ENCODE data around the gene GALNT18. TPM values are rescaled to one million over a fixed set of nuclear protein-coding genes. Genes with fewer than 3 reads are reported as not detected.

Gene GALNT18
- polyA plus RNA-seq, 6 donors from 2014 or later = not detected

DNA sequence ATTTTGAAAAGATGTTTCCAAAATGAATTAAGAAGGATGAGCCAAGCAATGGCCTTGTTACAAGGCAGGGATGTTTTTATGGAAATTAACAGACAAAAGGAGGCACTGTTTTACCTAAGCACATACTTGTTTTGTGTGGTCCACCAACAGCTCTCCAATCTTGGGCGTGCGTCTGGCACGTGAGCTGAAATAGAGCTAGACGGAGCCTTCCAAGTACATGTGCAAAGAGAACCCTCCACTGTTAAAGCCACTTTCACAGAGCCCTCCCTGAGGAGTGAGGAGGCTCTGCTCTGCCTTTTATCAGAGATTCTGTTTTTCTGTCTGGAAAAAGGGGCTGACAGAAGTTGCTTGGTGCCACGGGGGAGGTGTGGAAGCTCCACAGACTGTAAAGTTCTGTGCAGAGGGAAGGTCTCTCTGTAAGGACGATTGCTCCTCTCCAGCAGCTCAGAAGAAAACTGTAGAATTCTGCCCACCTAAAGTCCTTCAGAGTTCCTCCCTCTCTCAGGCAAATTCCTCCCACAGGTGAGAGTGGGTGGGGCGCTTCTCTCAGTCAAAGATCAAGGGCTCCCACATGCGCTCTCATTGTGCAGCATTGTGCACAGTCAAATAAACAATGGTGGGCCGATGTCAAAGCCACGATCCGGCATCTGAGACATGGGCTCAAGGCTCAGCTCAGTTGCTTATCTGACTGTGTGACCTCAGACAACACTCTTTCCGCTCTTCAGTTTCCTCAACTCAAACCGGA lies 176.2 kb downstream of the GALNT18 start:
- no peak for DNase-seq
- no peaks in the 10 kb centered on the region for H3K4me1 Mint-ChIP-seq
- no peak overlapping the region for H3K4me3 Mint-ChIP-seq
- peaks cover 0 to 6% (median 2%) of the 10 kb centered on the region in 7 donors for H3K9me3 Mint-ChIP-seq
- no peak for ATAC-seq (ENCODE audit: low read depth in 2 of 2)
- H3K27ac Mint-ChIP-seq = no peak overlapping the region
- peaks cover 10 to 34% (median 11%) of the 10 kb centered on the region in 3 donors for H3K27me3 Mint-ChIP-seq
- H3K36me3 Mint-ChIP-seq = peaks cover 0 to 5% of the 10 kb centered on the region in 2 donors

DNA sequence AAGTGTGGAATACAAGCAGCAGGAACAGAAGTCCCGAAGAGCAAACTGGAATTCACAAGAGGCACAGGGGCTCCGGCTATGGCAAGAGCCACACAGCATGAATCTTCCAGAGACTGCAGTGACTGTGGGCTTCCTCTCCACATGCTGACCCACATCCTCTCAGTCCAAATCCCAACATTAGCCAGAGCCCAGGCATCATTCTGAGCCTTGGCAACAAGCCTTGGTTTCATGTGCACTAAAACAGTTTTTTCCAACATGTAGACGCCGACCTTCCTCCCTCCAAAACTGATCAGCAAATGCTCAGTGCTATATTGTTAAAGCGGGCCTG lies 177.0 kb downstream of the GALNT18 start:
- Mint-ChIP-seq H3K27me3 (peaks cover 10 to 34% (median 11%) of the 10 kb centered on the region in 3 donors), H3K9me3 (peaks cover 0 to 6% (median 2%) of the 10 kb centered on the region in 7 donors), H3K4me3 (no peak overlapping the region), H3K4me1 (no peaks in the 10 kb centered on the region), H3K36me3 (peaks cover 0 to 5% of the 10 kb centered on the region in 2 donors), H3K27ac (no peak overlapping the region)
- DNase-seq = no peak
- no peak for ATAC-seq (ENCODE audit: low read depth in 2 of 2)

DNA sequence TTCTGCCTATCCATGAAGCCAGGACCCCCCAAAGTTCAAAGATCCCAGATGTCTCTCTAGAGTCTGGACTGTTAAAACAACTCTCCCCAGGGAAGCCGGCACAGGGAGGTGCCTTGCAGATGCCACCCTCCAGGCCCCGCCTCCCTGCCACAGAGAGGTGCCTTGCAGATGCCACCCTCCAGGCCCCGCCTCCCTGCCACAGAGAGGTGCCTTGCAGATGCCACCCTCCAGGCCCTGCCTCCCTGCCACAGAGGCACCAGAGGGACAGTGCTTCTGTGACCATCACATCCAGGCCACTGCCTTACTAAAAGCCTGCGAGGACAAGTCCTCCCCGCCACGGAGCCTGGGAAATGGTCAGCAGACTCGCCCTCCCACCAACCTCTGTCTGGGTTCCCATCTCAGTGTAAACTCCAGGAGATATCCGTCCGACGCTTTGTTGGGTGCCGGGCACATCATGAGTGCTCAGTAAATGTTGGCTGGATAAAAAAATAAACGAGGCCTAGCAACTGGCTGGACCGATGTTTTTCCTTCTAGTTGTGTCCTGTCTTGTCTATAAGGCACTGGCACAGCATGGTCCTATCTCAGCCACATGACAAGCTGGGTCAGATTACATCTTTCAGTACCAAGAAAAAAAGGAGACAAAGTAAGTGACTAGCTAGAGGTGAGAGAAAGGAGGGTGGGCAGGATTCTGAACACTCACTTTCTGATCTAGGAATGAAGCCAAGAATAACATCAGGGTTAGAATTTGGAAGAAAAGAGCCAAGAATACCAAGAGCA lies 177.6 kb downstream of the GALNT18 start:
- peaks cover 10 to 30% (median 11%) of the 10 kb centered on the region in 3 donors for H3K27me3 Mint-ChIP-seq
- peaks cover 0 to 5% of the 10 kb centered on the region in 2 donors for H3K36me3 Mint-ChIP-seq
- peak overlapping the region in 1 of 6 donors; percentile 3 for H3K27ac Mint-ChIP-seq
- ATAC-seq (ENCODE audit: low read depth in 2 of 2) (no peak), DNase-seq (no peak)
- no peak overlapping the region for H3K4me3 Mint-ChIP-seq
- no peaks in the 10 kb centered on the region for H3K4me1 Mint-ChIP-seq
- peaks cover 0 to 6% (median 2%) of the 10 kb centered on the region in 7 donors for H3K9me3 Mint-ChIP-seq

DNA sequence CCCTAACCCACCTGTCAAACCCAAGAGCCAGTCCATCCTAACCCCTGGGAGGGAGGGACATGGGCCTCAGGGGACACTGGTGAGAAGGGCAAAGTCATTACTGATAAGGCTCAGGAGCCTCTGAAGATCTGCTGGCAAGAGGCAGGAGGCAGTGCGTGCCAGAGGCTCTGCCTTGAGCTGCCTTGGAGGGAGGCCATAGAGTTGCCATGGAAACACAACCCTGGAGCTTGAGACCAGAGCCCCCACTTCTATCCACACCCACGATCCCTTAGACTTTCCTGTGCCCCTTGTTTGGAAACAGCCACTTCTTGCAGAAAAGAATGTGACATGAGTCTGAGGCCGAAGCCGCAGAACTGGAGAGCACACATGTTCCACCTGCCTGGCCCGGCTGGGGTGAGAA lies 179.0 kb downstream of the GALNT18 start:
- peaks cover 0 to 6% (median 2%) of the 10 kb centered on the region in 7 donors for H3K9me3 Mint-ChIP-seq
- H3K4me3 Mint-ChIP-seq = no peak overlapping the region
- no peaks in the 10 kb centered on the region for H3K4me1 Mint-ChIP-seq
- ATAC-seq (ENCODE audit: low read depth in 2 of 2) = no peak
- peaks cover 0 to 5% of the 10 kb centered on the region in 2 donors for H3K36me3 Mint-ChIP-seq
- DNase-seq = no peak
- H3K27me3 Mint-ChIP-seq = peaks cover 10 to 27% (median 17%) of the 10 kb centered on the region in 3 donors
- no peak overlapping the region for H3K27ac Mint-ChIP-seq

DNA sequence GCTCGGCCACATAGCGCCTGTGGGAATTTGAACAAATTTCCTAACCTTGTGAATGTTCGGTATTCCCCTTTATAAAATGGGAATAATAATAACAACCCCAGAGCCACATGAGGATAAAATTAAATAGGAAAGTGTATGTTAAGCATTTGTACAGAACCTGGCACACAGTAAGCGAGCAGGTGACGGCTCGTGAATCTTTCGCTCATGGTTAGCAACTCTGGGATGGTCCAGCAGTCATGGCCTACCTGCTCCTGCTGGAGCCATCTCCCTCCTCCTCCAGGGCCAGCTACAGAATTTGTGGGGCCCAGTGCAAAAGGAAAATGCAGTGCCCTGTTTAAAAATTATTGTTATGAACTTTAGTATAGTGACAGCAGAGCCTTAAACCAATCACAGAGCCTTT lies 180.3 kb downstream of the GALNT18 start:
- no peak for DNase-seq
- Mint-ChIP-seq H3K9me3 (peaks cover 0 to 2% (median 0%) of the 10 kb centered on the region in 7 donors), H3K4me3 (no peak overlapping the region), H3K27ac (no peak overlapping the region), H3K27me3 (peaks cover 5 to 23% (median 13%) of the 10 kb centered on the region in 3 donors), H3K4me1 (no peaks in the 10 kb centered on the region), H3K36me3 (no peaks in the 10 kb centered on the region)
- ATAC-seq (ENCODE audit: low read depth in 2 of 2) = no peak

DNA sequence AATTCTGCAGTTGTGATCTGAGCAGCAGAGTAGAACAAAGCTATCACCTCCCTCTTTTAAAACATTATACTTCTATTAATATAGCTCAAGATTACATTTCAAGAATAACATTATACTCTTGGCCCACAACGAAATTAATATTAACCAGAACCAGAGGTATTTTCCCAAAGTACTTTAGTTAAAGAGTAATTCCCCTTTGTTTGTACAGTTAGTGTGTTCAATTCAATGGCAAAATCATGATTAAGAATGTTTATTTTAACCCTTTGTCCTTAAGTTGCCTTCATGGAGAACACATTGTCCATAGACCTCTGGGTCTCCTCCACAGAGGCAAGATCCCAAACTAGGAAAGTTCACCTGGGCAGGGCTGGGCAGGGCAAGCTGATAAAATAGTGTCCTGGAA lies 180.7 kb downstream of the GALNT18 start:
- no peaks in the 10 kb centered on the region for H3K36me3 Mint-ChIP-seq
- H3K9me3 Mint-ChIP-seq = no peaks in the 10 kb centered on the region
- DNase-seq (no peak), ATAC-seq (ENCODE audit: low read depth in 2 of 2) (no peak)
- H3K27ac Mint-ChIP-seq = no peak overlapping the region
- H3K4me1 Mint-ChIP-seq = no peaks in the 10 kb centered on the region
- H3K27me3 Mint-ChIP-seq = peaks cover 5 to 24% (median 12%) of the 10 kb centered on the region in 3 donors
- no peak overlapping the region for H3K4me3 Mint-ChIP-seq

DNA sequence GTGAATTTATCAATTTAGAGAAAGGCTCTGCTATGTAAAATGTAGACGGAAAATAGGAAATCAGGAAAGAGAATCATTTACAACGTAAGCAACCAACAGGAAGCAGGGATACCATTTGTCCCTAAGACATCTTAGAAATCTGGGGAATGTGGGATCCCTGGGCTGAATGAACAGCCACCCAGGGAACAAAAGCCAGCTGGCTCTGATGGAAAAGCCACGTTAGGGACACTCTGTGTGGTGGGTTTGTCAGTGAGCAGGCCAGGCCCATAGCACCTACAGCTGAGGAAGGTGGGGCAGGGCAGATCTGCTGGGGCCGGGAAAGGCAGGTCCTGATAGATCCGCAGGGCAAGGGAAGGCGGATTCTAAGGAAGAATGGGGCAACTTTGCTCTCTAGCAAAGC lies 181.7 kb downstream of the GALNT18 start:
- Mint-ChIP-seq H3K4me1 (no peaks in the 10 kb centered on the region), H3K27me3 (peaks cover 5 to 31% (median 22%) of the 10 kb centered on the region in 3 donors), H3K4me3 (no peak overlapping the region), H3K27ac (no peak overlapping the region), H3K36me3 (no peaks in the 10 kb centered on the region), H3K9me3 (no peaks in the 10 kb centered on the region)
- ATAC-seq (ENCODE audit: low read depth in 2 of 2) (no peak), DNase-seq (no peak)

DNA sequence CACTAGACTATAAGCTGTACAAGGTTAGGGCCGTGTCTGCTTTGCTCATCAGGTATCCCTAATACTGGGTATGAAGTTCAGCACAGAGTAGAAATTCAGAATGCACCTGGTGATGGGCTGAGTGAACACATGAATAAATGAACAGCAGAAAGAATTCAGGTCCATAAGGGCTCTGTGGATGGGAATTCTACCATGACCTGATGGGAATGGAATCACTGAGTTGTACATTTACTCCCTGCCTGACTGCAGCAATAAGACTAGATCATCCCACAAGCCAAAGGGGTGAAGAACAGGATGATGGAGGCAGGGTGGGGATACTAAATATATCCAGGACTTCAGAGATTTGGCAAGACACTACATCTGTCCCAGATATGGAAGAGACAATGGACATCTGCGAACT lies 182.2 kb downstream of the GALNT18 start:
- Mint-ChIP-seq H3K27ac (no peak overlapping the region), H3K27me3 (peaks cover 5 to 31% (median 24%) of the 10 kb centered on the region in 3 donors), H3K4me3 (no peak overlapping the region), H3K9me3 (no peaks in the 10 kb centered on the region), H3K4me1 (no peaks in the 10 kb centered on the region), H3K36me3 (no peaks in the 10 kb centered on the region)
- DNase-seq = no peak
- no peak for ATAC-seq (ENCODE audit: low read depth in 2 of 2)

DNA sequence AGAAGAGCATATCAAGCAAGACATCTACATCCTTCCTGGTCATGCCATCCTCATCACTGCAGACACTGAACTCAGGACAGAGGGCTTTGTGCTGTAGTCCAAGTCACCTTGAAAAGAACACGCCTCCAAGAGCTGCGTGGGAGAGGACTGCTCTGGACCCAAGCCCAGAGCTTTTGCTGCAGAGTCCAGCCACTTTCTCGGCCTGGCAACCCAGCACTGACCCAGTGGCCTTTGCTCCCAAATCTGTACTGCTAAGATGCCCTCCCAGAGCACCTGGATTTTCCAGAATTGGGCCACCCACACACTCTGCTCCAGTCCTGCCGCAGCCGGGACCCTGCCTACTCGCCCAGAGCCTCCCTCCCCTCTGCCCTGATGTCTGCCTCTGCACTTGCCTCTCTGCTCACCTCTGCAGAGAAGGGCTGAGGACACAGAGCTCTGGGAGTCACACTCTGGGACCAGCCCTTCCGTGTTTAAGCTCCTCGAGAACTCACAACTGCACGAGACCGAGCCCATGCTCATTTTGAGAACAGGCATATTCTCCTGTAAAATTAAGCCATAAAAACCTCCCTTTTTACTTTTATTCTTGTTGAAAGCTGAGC lies 185.0 kb downstream of the GALNT18 start:
- H3K4me3 Mint-ChIP-seq = no peak overlapping the region
- peaks cover 7 to 24% (median 17%) of the 10 kb centered on the region in 3 donors for H3K27me3 Mint-ChIP-seq
- H3K27ac Mint-ChIP-seq = no peak overlapping the region
- no peaks in the 10 kb centered on the region for H3K36me3 Mint-ChIP-seq
- no peak for DNase-seq
- H3K4me1 Mint-ChIP-seq = no peaks in the 10 kb centered on the region
- ATAC-seq (ENCODE audit: low read depth in 2 of 2) = no peak
- H3K9me3 Mint-ChIP-seq = no peaks in the 10 kb centered on the region

DNA sequence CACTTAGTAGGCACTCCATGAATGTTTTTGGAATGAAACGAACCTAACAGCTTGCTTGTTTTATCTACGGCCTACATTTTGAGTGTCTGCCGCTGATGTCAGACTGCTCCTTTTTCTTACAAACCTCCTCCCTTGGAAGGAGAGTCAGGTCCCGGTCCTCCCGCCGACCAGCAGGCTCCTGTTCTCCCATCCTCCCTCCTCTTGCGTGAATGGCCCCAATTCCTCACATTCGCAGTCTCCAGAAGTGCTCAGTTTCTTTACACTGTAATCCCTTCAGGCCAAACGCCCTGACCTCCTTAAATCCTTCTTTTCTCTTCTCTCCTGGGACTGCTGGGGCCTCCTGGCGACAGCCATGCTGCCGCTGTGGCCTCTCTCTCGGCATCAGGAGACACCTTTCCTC lies 186.2 kb downstream of the GALNT18 start:
- DNase-seq (no peak), ATAC-seq (ENCODE audit: low read depth in 2 of 2) (no peak)
- Mint-ChIP-seq H3K27ac (no peak overlapping the region), H3K27me3 (peaks cover 15 to 27% (median 21%) of the 10 kb centered on the region in 3 donors), H3K4me1 (no peaks in the 10 kb centered on the region), H3K4me3 (no peak overlapping the region), H3K9me3 (no peaks in the 10 kb centered on the region), H3K36me3 (no peaks in the 10 kb centered on the region)

DNA sequence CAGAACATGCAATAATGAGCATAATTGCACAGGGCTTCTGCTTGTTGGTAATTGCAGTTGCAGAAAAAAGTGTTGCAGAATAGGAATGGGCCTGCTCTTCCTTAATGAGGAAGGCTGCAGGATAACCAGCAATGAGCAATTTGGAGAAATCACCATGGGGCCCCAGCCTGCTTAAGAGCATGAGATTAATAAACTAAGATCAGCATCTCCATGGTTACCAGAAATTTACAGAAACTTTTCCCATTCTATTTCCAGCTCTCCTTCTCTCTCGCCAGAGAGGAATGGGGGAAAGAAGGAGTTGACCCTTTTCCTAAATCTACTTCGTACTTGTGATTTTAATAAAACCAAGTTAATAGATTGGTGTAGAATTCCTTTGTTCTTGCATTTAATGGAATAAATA lies 187.8 kb downstream of the GALNT18 start:
- Mint-ChIP-seq H3K27me3 (peaks cover 21 to 35% (median 31%) of the 10 kb centered on the region in 3 donors), H3K4me1 (no peaks in the 10 kb centered on the region), H3K27ac (no peak overlapping the region), H3K9me3 (peaks cover 0 to 2% (median 0%) of the 10 kb centered on the region in 7 donors), H3K36me3 (no peaks in the 10 kb centered on the region), H3K4me3 (no peak overlapping the region)
- ATAC-seq (ENCODE audit: low read depth in 2 of 2) (no peak), DNase-seq (no peak)

DNA sequence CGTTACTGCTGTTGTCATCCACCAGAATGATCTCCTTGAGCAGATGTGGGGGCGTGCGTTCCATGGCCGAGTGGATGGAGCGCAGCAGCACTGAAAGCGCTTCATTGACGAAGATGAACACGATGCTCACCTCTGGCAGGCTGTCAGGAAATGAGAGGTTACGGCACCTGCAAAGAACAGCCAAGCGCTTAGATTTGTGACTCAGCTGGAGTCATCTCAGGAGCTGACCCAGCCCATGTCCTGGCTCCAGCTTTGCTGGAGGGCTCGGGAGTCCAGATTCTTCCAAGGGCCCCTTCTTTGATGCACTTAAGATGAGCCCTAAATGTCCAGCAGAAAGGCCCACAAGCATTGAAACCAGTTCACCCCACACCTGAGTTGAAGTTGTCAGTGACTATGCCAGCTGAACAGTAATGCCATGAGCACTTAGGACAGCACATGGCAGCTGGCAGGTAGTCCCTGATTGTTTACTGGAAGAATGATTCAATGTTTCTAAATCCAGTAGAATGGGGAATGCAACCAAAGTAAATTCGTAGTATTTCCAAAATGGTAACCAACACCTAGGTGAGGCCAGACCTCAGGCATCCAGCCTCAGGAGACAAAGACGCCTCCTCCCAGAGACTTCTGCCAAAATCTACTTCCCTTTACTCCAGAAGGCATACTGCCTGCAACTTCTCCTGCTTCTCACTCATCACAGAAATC lies 189.0 kb downstream of the GALNT18 start:
- ATAC-seq (ENCODE audit: low read depth in 2 of 2) (no peak), DNase-seq (no peak)
- Mint-ChIP-seq H3K4me3 (no peak overlapping the region), H3K27me3 (peaks cover 21 to 34% (median 30%) of the 10 kb centered on the region in 3 donors), H3K27ac (no peak overlapping the region), H3K9me3 (peaks cover 0 to 2% (median 0%) of the 10 kb centered on the region in 7 donors), H3K4me1 (no peaks in the 10 kb centered on the region), H3K36me3 (no peaks in the 10 kb centered on the region)

DNA sequence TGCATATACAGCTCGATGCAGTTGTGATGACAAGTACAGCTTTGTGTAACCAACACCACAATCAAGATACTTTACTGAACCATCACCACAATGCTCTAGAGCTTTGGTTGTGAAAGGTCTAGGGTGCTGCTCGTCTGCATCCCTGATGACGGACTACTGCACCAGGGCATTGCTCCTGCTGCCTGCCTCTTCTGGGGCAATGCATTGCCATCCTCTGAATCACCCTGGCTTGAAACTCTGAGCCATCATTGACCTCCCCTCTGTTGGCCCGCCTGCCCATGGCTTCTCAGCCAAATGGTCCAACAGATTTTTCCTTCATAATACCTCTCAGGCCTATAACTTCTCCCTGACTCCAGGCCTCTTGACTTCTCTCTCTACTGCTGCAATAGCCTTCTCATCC lies 191.4 kb downstream of the GALNT18 start:
- Mint-ChIP-seq H3K27ac (no peak overlapping the region), H3K36me3 (no peaks in the 10 kb centered on the region), H3K27me3 (peaks cover 16 to 25% (median 21%) of the 10 kb centered on the region in 3 donors), H3K4me3 (no peak overlapping the region), H3K9me3 (peaks cover 0 to 2% (median 0%) of the 10 kb centered on the region in 7 donors), H3K4me1 (no peaks in the 10 kb centered on the region)
- ATAC-seq (ENCODE audit: low read depth in 2 of 2) (no peak), DNase-seq (no peak)

All from naive B cell (primary cell).